Immature natural killer cell (primary cell): ENCODE measurements around the gene GBA3. TPM values are rescaled to one million over a fixed set of nuclear protein-coding genes. Genes with fewer than 3 reads are reported as not detected.

Experiments used
- DNase-seq, 3 donors: peaks; one replicate each; pipeline ENCODE4 v3.0.0; 2022; ENCODE audit warnings: mixed read lengths in 1 of 3
- H3K27ac Mint-ChIP-seq, 6 donors: one replicate each; pipeline ENCODE4 v1.8.0; 2020; ENCODE audit warnings: mixed read lengths in 6 of 6, mild to moderate bottlenecking in 5 of 6, inconsistent platforms in 4 of 6, moderate library complexity in 3 of 6
- H3K27me3 Mint-ChIP-seq, 3 donors: one replicate each; pipeline ENCODE4 v1.8.0; 2020 to 2021; ENCODE audit warnings: low read depth in 3 of 3, mild to moderate bottlenecking in 3 of 3, mixed read lengths in 3 of 3, moderate library complexity in 3 of 3, inconsistent platforms in 1 of 3
- H3K36me3 Mint-ChIP-seq, 3 donors: one replicate each; pipeline ENCODE4 v1.8.0; 2020; ENCODE audit warnings: mixed read lengths in 3 of 3, inconsistent platforms in 2 of 3, mild to moderate bottlenecking in 2 of 3
- H3K4me1 Mint-ChIP-seq, 2 donors: one replicate each; pipeline ENCODE4 v1.8.0; 2020; ENCODE audit warnings: inconsistent platforms in 2 of 2, mild to moderate bottlenecking in 2 of 2, mixed read lengths in 2 of 2, moderate library complexity in 1 of 2
- H3K4me3 Mint-ChIP-seq, 5 donors: one replicate each; pipeline ENCODE4 v1.8.0; 2020; ENCODE audit warnings: mild to moderate bottlenecking in 5 of 5, mixed read lengths in 5 of 5, inconsistent platforms in 3 of 5, moderate library complexity in 3 of 5
- H3K9me3 Mint-ChIP-seq, 6 donors: one replicate each; pipeline ENCODE4 v1.8.0; 2020; ENCODE audit warnings: mild to moderate bottlenecking in 6 of 6, mixed read lengths in 6 of 6, inconsistent platforms in 4 of 6, moderate library complexity in 3 of 6
- polyA plus RNA-seq, 3 donors: library from polyadenylated mRNA; unstranded; fragments of 300-500 nt; fragmentation: Illumina TruSeq; gene quantifications; one replicate each; pipeline ENCODE4 v1.2.3, GENCODE V29; 2021

The GBA3 gene
- polyA plus RNA-seq: not detected

GRCh38 chr4:22692736-22693135, at the start of gene GBA3:
GBA3 (plus strand) TSS chr4:22692937.
- Mint-ChIP-seq H3K9me3 (peaks cover 0 to 5% (median 0%) of the 10 kb centered on the region in 6 donors), H3K4me3 (no peak within 1 kb of the TSS), H3K36me3 (no peaks in the 10 kb centered on the region), H3K27ac (no peak within 1 kb of the TSS), H3K4me1 (no peaks in the 10 kb centered on the region), H3K27me3 (peaks cover 0 to 9% (median 4%) of the 10 kb centered on the region in 3 donors)
- DNase-seq: no peak

- Mint-ChIP-seq H3K9me3 (peaks cover 0 to 20% (median 5%) of the 10 kb centered on the region in 6 donors), H3K27ac (no peak overlapping the region), H3K4me1 (no peaks in the 10 kb centered on the region), H3K36me3 (peaks cover 0 to 2% (median 0%) of the 10 kb centered on the region in 3 donors), H3K4me3 (no peak overlapping the region), H3K27me3 (peaks cover 0 to 6% (median 2%) of the 10 kb centered on the region in 3 donors)
- DNase-seq: no peak
Measured at GRCh38 chr4:22643952-22644351, 48.8 kb upstream of the GBA3 start.

GRCh38 chr4:22645481-22646182, 47.1 kb upstream of the GBA3 start:
- Mint-ChIP-seq H3K36me3 (peaks cover 0 to 1% (median 0%) of the 10 kb centered on the region in 3 donors), H3K27ac (no peak overlapping the region), H3K9me3 (peaks cover 0 to 9% (median 2%) of the 10 kb centered on the region in 6 donors), H3K27me3 (peaks cover 2 to 6% (median 2%) of the 10 kb centered on the region in 3 donors), H3K4me1 (no peaks in the 10 kb centered on the region), H3K4me3 (no peak overlapping the region)
- DNase-seq: no peak

GRCh38 chr4:22648996-22649395, 43.7 kb upstream of the GBA3 start:
- Mint-ChIP-seq H3K27me3 (peaks cover 2 to 3% (median 2%) of the 10 kb centered on the region in 3 donors), H3K4me3 (no peak overlapping the region), H3K27ac (no peak overlapping the region), H3K4me1 (no peaks in the 10 kb centered on the region), H3K36me3 (no peaks in the 10 kb centered on the region), H3K9me3 (no peaks in the 10 kb centered on the region)
- DNase-seq: no peak

- no peak overlapping the region for H3K4me3 Mint-ChIP-seq
- no peaks in the 10 kb centered on the region for H3K9me3 Mint-ChIP-seq
- no peaks in the 10 kb centered on the region for H3K36me3 Mint-ChIP-seq
- no peaks in the 10 kb centered on the region for H3K4me1 Mint-ChIP-seq
- peaks cover 2 to 3% (median 2%) of the 10 kb centered on the region in 3 donors for H3K27me3 Mint-ChIP-seq
- DNase-seq: no peak
- no peak overlapping the region for H3K27ac Mint-ChIP-seq
Measured at GRCh38 chr4:22650771-22651170, 42.0 kb upstream of the GBA3 start.

- Mint-ChIP-seq H3K27ac (no peak overlapping the region), H3K9me3 (no peaks in the 10 kb centered on the region), H3K4me1 (no peaks in the 10 kb centered on the region), H3K4me3 (no peak overlapping the region), H3K36me3 (no peaks in the 10 kb centered on the region), H3K27me3 (peaks cover 1 to 3% (median 2%) of the 10 kb centered on the region in 3 donors)
- DNase-seq: no peak
Measured at GRCh38 chr4:22653752-22654151, 39.0 kb upstream of the GBA3 start.

GRCh38 chr4:22661443-22661842, 31.3 kb upstream of the GBA3 start:
- H3K9me3 Mint-ChIP-seq: peaks cover 0 to 2% (median 0%) of the 10 kb centered on the region in 6 donors
- no peak for DNase-seq

GRCh38 chr4:22667332-22667940, 25.3 kb upstream of the GBA3 start:
- H3K4me3 Mint-ChIP-seq: no peak overlapping the region
- no peaks in the 10 kb centered on the region for H3K27me3 Mint-ChIP-seq
- no peaks in the 10 kb centered on the region for H3K9me3 Mint-ChIP-seq
- no peak for DNase-seq
- H3K4me1 Mint-ChIP-seq: peaks cover 15 to 33% of the 10 kb centered on the region in 2 donors
- no peak overlapping the region for H3K27ac Mint-ChIP-seq
- no peaks in the 10 kb centered on the region for H3K36me3 Mint-ChIP-seq

More at GRCh38 chr4:22661443-22661842, 31.3 kb upstream of the GBA3 start:
- Mint-ChIP-seq H3K4me3 (no peak overlapping the region), H3K4me1 (no peaks in the 10 kb centered on the region), H3K27ac (no peak overlapping the region), H3K36me3 (no peaks in the 10 kb centered on the region), H3K27me3 (peaks cover 0 to 2% (median 1%) of the 10 kb centered on the region in 3 donors)

GRCh38 chr4:22668301-22668700, 24.4 kb upstream of the GBA3 start:
- H3K27me3 Mint-ChIP-seq: no peaks in the 10 kb centered on the region
- no peak overlapping the region for H3K4me3 Mint-ChIP-seq
- no peak for DNase-seq
- H3K9me3 Mint-ChIP-seq: no peaks in the 10 kb centered on the region
- H3K36me3 Mint-ChIP-seq: no peaks in the 10 kb centered on the region
- H3K27ac Mint-ChIP-seq: peak overlapping the region in 1 of 6 donors; percentile 17
- peaks cover 24 to 41% of the 10 kb centered on the region in 2 donors for H3K4me1 Mint-ChIP-seq

- Mint-ChIP-seq H3K4me1 (peaks cover 25 to 45% of the 10 kb centered on the region in 2 donors), H3K27ac (peak overlapping the region in 2 of 6 donors; percentile 17 to 59), H3K9me3 (no peaks in the 10 kb centered on the region), H3K36me3 (no peaks in the 10 kb centered on the region), H3K4me3 (no peak overlapping the region), H3K27me3 (no peaks in the 10 kb centered on the region)
- no peak for DNase-seq
Measured at GRCh38 chr4:22668702-22669101, 24.0 kb upstream of the GBA3 start.

- no peak for DNase-seq
- Mint-ChIP-seq H3K9me3 (no peaks in the 10 kb centered on the region), H3K27ac (no peak overlapping the region), H3K27me3 (peaks cover 0 to 1% (median 0%) of the 10 kb centered on the region in 3 donors), H3K4me1 (peaks cover 25 to 53% of the 10 kb centered on the region in 2 donors), H3K4me3 (no peak overlapping the region), H3K36me3 (no peaks in the 10 kb centered on the region)
Measured at GRCh38 chr4:22670956-22671355, 21.8 kb upstream of the GBA3 start.

- Mint-ChIP-seq H3K36me3 (no peaks in the 10 kb centered on the region), H3K4me1 (peaks cover 25 to 53% of the 10 kb centered on the region in 2 donors), H3K27ac (no peak overlapping the region), H3K9me3 (no peaks in the 10 kb centered on the region), H3K27me3 (peaks cover 0 to 1% (median 0%) of the 10 kb centered on the region in 3 donors), H3K4me3 (peak overlapping the region in 2 of 5 donors; percentile 5 to 14)
- no peak for DNase-seq
Measured at GRCh38 chr4:22672519-22672918, 20.2 kb upstream of the GBA3 start.

- Mint-ChIP-seq H3K27me3 (peaks cover 0 to 1% (median 0%) of the 10 kb centered on the region in 3 donors), H3K27ac (no peak overlapping the region), H3K4me3 (peak overlapping the region in 2 of 5 donors; percentile 10 to 14), H3K4me1 (peaks cover 25 to 52% of the 10 kb centered on the region in 2 donors), H3K9me3 (peaks cover 0 to 4% (median 0%) of the 10 kb centered on the region in 6 donors), H3K36me3 (no peaks in the 10 kb centered on the region)
- DNase-seq: no peak
Measured at GRCh38 chr4:22672944-22673343, 19.8 kb upstream of the GBA3 start.

GRCh38 chr4:22674700-22675099, 18.0 kb upstream of the GBA3 start:
- Mint-ChIP-seq H3K4me3 (no peak overlapping the region), H3K27me3 (peaks cover 0 to 1% (median 0%) of the 10 kb centered on the region in 3 donors), H3K9me3 (peaks cover 0 to 4% (median 0%) of the 10 kb centered on the region in 6 donors), H3K27ac (no peak overlapping the region), H3K4me1 (peaks cover 17 to 34% of the 10 kb centered on the region in 2 donors), H3K36me3 (no peaks in the 10 kb centered on the region)
- DNase-seq: no peak
